WTC11 (cell line): Measurements from ENCODE around the gene ADCY5.

Experiments used
- CREM ChIP-seq: sonication (generic); formaldehyde crosslinking; IDR thresholded peaks from 2 replicates; pipeline ENCODE4 v1.8.1; 2022; ENCODE audit warnings: mild to moderate bottlenecking, missing genetic modification reagents, moderate library complexity
- MXD4 ChIP-seq: fragments of 250-450 bp; sonication (Bioruptor Pico); IDR thresholded peaks from 2 replicates; pipeline ENCODE4 v1.8.0; 2021; ENCODE audit warnings: mild to moderate bottlenecking, moderate library complexity, borderline replicate concordance
- USF2 ChIP-seq: sonication (generic); formaldehyde crosslinking; IDR thresholded peaks from 2 replicates; pipeline ENCODE4 v1.8.1; 2023; ENCODE audit warnings: mild to moderate bottlenecking, missing genetic modification reagents, moderate library complexity

DNA sequence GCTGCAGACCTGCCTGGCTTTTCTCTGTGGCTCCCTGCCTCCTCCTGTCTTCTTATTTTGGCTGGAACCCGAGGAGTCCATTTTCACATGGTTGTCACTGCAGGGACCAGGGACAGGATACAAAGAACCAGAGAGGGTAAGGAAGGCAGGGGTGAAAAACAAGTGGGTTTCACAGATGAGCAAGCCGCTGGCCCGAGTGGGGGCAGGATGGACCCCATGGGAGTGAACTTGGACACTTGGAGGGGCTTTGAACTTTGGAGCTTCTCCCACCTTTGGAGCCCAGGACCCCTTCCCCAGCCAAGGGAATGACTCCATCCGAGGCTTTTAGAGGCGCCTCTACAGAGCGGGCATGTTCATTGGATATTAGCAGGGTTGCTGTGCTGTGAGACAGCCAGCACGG is 26.9 kb upstream of the ADCY5 start:
- no peak for TF ChIP-seq CREM (CRISPR knock-in tag)
- TF ChIP-seq MXD4 (CRISPR knock-in tag): no peak
- no peak for TF ChIP-seq USF2 (CRISPR knock-in tag)
